SKM-1 (cell line): ENCODE results near the gene TACC2.
"Not testable (repeated sequence)": the region's sequence is repeated elsewhere in the genome, so short reads cannot be mapped to it uniquely, and the experiment has no call there.

Experiments used
- DNase-seq: peaks from one replicate; lab custom pipeline; 2025; ENCODE audit not compliant: unreplicated experiment; lab: John Stamatoyannopoulos, UW

Gene TACC2

GRCh38 chr10:121983852-121984251, 5.1 kb upstream of the TACC2 start:
- DNase-seq: no peak

- DNase-seq: no peak
Measured at GRCh38 chr10:121984463-121984862, 4.5 kb upstream of the TACC2 start.

DNA sequence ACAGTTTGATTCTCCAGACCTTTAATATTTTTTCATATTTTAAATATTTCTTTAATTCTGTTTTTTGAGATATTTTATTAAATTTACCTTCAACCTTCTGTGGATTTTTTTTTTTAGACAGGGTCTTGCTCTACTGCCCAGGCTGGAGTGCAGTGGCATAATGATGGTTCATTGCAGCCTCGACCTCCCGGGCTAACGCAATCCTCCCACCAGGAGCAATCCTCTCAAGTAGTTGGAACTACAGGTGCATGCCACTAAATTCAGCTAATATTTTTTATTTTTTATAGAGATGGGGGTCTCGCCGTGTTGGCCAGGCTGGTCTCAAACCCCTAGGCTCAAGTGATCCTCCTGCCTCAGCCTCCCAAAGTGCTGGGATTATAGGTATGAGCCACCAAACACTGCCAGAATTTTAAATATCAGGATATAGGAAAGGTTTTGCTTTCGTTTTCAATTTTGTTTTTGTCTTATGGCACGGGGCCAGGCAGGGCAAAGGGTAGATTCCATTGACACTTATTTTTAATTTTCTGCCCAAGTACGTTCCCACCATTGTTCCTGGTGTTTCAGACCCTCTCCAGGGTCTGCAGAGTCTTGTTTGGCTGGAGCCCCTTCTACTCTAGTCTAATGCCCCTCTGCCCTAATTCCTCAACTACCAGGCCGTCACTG, 1.2 kb downstream of the TACC2 start:
- DNase-seq: no peak

DNA sequence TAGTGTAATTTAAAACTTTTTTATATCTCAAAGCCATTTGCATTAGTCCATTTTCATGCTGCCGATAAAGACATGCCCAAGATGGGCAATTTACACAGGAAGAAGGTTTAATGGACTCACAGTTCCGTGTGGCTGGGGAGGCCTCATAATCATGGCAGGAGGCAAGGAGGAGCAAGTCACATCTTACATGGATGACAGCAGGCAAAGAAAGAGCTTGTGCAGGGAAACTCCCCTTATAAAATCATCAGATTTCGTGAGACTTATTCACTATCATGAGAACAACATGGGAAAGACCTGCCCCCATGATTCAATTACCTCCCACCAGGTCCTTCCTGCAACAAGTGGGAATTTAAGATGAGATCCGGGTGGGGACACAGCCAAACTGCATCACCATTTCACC, 2.8 kb downstream of the TACC2 start:
- DNase-seq: not testable (repeated sequence)

GRCh38 chr10:121994429-121994941, 5.5 kb downstream of the TACC2 start:
- no peak for DNase-seq

GRCh38 chr10:121998462-121998861, 9.5 kb downstream of the TACC2 start:
- no peak for DNase-seq

GRCh38 chr10:121999301-121999700, 10.3 kb downstream of the TACC2 start:
- DNase-seq: no peak

DNA sequence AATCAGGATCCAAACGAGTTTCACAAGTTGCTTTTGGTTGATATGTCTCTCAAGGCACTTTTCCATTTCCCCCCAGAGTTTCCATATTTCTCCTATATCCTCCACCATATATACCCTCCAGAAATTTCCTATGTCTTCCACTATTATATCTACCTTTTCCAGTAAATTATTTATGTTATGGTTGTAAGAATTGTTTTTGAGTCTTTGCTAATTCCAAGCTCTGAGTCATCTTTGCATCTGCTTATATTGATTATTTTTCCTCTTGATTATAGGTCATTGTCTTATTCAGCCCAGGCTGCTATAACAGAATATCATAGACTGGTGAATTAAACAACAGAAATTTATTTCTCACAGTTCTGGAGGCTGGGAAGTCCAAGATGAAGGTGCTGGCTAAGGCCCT, 12.7 kb downstream of the TACC2 start:
- no peak for DNase-seq

GRCh38 chr10:122007415-122007814, 18.5 kb downstream of the TACC2 start:
- no peak for DNase-seq

- DNase-seq: no peak
Measured at GRCh38 chr10:122010405-122011050, 21.6 kb downstream of the TACC2 start.

GRCh38 chr10:122012731-122013130, 23.8 kb downstream of the TACC2 start:
- no peak for DNase-seq

- no peak for DNase-seq
Measured at GRCh38 chr10:122013311-122013780, 24.4 kb downstream of the TACC2 start.

DNA sequence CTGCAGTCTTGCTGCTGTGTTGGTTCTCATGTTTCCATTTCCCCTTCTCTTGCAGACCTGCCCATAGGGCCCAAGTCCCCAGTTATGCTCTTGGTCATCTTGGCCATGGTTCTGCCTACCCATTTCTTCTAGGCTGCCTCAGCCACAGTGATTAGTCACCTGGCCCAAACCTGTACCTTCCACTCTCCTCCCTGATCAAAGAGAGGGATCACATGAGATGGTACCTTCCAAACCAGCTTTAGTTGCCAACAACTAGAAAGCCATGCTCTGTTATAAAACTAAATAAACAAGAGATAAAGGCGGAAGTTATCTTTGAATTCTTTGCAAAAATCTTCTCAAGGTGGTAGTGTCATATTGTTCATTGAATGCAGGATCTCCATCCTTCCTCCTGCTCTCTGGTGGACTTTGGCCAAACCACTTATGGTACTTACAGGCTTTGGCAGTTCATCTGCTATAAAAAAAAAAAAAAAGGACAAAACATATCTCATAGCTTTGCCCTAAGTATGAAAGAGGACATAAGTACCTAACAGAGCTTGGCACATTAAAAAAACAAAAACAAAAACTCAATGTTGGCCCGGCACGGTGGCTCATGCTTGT, 25.8 kb downstream of the TACC2 start:
- DNase-seq: no peak

DNA sequence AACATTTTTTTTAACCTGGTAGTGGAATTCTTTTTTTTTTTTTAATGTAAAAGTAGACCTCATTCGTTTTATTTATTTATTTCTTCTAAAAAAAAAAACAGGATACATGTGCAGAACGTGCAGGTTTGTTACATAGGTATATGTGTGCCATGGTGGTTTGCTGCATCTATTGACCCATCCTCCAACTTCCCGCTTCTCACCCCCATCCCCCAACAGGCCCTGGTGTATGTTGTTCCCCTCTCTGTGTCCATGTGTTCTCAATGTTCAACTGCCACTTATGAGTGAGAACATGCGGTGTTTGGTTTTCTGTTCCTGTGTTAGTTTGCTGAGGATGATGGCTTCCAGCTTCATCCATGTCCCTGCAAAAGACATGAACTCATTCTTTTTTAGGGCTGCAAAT, 29.0 kb downstream of the TACC2 start:
- not testable (repeated sequence) for DNase-seq

- no peak for DNase-seq
Measured at GRCh38 chr10:122018491-122018890, 29.5 kb downstream of the TACC2 start.

GRCh38 chr10:122018951-122019413, 30.0 kb downstream of the TACC2 start:
- no peak for DNase-seq

GRCh38 chr10:122019414-122019975, 30.5 kb downstream of the TACC2 start:
- no peak for DNase-seq

GRCh38 chr10:122020226-122020625, 31.3 kb downstream of the TACC2 start:
- no peak for DNase-seq

DNA sequence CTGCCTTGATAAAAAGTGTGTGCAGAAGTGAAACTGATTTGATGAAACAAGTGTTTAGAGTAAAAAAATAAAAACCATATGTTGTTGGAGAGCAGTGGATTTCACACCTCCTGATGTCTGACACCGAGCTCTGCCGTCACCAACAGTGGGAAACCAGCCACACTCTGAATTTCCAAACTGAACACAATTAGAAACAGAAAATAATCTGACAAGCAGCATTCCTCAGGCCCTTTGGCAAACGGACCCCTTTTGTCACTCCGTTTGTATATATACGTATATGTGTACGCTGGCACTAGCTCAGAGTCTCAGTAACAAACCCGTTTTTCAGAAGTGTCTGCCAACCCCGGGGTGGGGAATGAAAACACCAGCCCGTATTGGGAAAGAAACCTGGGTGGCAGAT, 32.4 kb downstream of the TACC2 start:
- no peak for DNase-seq

DNA sequence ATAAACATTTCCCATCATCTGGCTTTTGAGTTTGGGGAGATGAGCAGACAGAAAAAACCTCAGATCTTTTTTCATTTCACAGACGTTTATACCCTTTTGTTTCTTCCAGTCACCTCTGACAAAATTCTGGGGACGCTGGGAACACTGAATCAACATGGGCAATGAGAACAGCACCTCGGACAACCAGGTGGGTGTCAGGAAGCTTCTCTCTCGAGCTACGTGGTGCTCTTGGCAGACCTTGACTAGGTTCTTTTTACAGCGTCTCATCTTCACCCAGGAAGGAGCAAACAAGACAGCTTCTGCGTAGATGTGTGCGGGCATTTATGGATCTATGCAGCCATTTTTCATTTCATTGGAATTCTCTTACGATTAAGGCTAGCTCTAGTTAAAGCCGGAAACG, 32.9 kb downstream of the TACC2 start:
- no peak for DNase-seq

GRCh38 chr10:122022276-122022675, 33.3 kb downstream of the TACC2 start:
- DNase-seq: no peak

GRCh38 chr10:122023257-122023656, 34.3 kb downstream of the TACC2 start:
- not testable (repeated sequence) for DNase-seq
